Neural progenitor cell (in vitro differentiated cells): ENCODE results near the gene ANKRD22. TPM values are rescaled to one million over a fixed set of nuclear protein-coding genes. Genes with fewer than 3 reads are reported as not detected.

Experiments
- DNase-seq: peaks from one replicate; pipeline ENCODE4 v3.0.0-alpha.2; 2016; ENCODE audit warnings: low spot score
- H2AFZ ChIP-seq: fragments of 200-600 bp; sonication (generic); replicated peaks from 2 replicates; pipeline ENCODE4 v1.6.1; 2016; ENCODE audit warnings: antibody characterized with exemption
- H3F3A ChIP-seq: fragments of 200-600 bp; sonication (generic); 2 replicates; pipeline ENCODE4 v1.6.1; 2016; ENCODE audit warnings: antibody characterized with exemption, low read depth
- H3K27ac ChIP-seq: fragments of 200-600 bp; sonication (generic); 2 replicates; pipeline ENCODE4 v1.5.1; 2016; ENCODE audit warnings: mild to moderate bottlenecking
- H3K27me3 ChIP-seq: fragments of 200-600 bp; sonication (generic); 2 replicates; pipeline ENCODE4 v1.6.1; 2016; ENCODE audit warnings: mild to moderate bottlenecking, moderate library complexity
- H3K36me3 ChIP-seq: fragments of 200-600 bp; sonication (generic); 2 replicates; pipeline ENCODE4 v1.5.1; 2016
- H3K4me1 ChIP-seq: fragments of 200-600 bp; sonication (generic); 2 replicates; pipeline ENCODE4 v1.6.1; 2016; ENCODE audit warnings: mixed run types
- H3K4me2 ChIP-seq: fragments of 200-600 bp; sonication (generic); 2 replicates; pipeline ENCODE4 v1.6.1; 2016
- H3K4me3 ChIP-seq: fragments of 200-600 bp; sonication (generic); 2 replicates; pipeline ENCODE4 v1.5.1; 2016
- H3K79me2 ChIP-seq: fragments of 200-600 bp; sonication (generic); 2 replicates; pipeline ENCODE4 v1.6.1; 2016; ENCODE audit warnings: low read depth
- H3K9ac ChIP-seq: fragments of 200-600 bp; sonication (generic); 2 replicates; pipeline ENCODE4 v1.6.1; 2016
- H3K9me3 ChIP-seq: fragments of 200-600 bp; sonication (generic); 2 replicates; pipeline ENCODE4 v1.5.1; 2016; ENCODE audit warnings: low read depth
- H4K20me1 ChIP-seq: fragments of 200-600 bp; sonication (generic); 2 replicates; pipeline ENCODE4 v1.6.1; 2016; ENCODE audit warnings: low read depth
- H3K27ac Mint-ChIP-seq: 3 replicates; pipeline ENCODE4 v1.8.0; 2021; ENCODE audit warnings: mixed read lengths
- H3K27me3 Mint-ChIP-seq: 2 replicates; pipeline ENCODE4 v1.8.0; 2022; ENCODE audit warnings: low read depth, mild to moderate bottlenecking, inconsistent platforms, moderate library complexity, mixed read lengths; ENCODE audit not compliant: insufficient read depth
- H3K36me3 Mint-ChIP-seq: 3 replicates; pipeline ENCODE4 v1.8.0; 2021; ENCODE audit warnings: mixed read lengths
- H3K4me1 Mint-ChIP-seq: 3 replicates; pipeline ENCODE4 v1.8.0; 2021; ENCODE audit warnings: mixed read lengths
- H3K4me3 Mint-ChIP-seq: 3 replicates; pipeline ENCODE4 v1.8.0; 2021; ENCODE audit warnings: mild to moderate bottlenecking, moderate library complexity, mixed read lengths
- H3K9me3 Mint-ChIP-seq: 3 replicates; pipeline ENCODE4 v1.8.0; 2020; ENCODE audit warnings: mixed read lengths
- CTCF ChIP-seq: fragments of 200-600 bp; sonication (generic); IDR thresholded peaks from 2 replicates; pipeline ENCODE4 v1.5.1; 2017; ENCODE audit warnings: antibody characterized with exemption, mild to moderate bottlenecking
- EZH2 ChIP-seq: fragments of 200-600 bp; sonication (generic); IDR thresholded peaks from 2 replicates; pipeline ENCODE4 v1.6.1; 2017; ENCODE audit warnings: antibody characterized with exemption, mild to moderate bottlenecking, moderate library complexity
- EZH2phosphoT487 ChIP-seq: fragments of 200-600 bp; sonication (generic); IDR thresholded peaks from 2 replicates; pipeline ENCODE4 v1.6.1; 2017; ENCODE audit warnings: antibody characterized with exemption
- total RNA-seq: library from RNA; depleted of rRNA; stranded (reverse); fragments of >200 nt; gene quantifications from 2 replicates; pipeline ENCODE4 v1.2.3, GENCODE V29; 2015; ENCODE audit warnings: low replicate concordance

Gene ANKRD22
- total RNA-seq, 1 donor from 2014 or later, result not detected

GRCh38 chr10:88830643-88831268 is 20.9 kb downstream of the ANKRD22 start:
- Histone ChIP-seq H2AFZ (no peak overlapping the region), H3K9ac (no peak overlapping the region), H4K20me1 (no peaks in the 10 kb centered on the region), H3K79me2 (no peaks in the 10 kb centered on the region), H3K27me3 (peaks cover 4% of the 10 kb centered on the region), H3K27ac (no peak overlapping the region), H3K4me2 (no peak overlapping the region), H3K36me3 (no peaks in the 10 kb centered on the region), H3K4me1 (no peaks in the 10 kb centered on the region), H3K4me3 (no peak overlapping the region), H3K9me3 (no peaks in the 10 kb centered on the region), H3F3A (no peaks in the 10 kb centered on the region)
- Mint-ChIP-seq H3K9me3 (no peaks in the 10 kb centered on the region), H3K27ac (no peak overlapping the region), H3K4me3 (no peak overlapping the region), H3K36me3 (no peaks in the 10 kb centered on the region), H3K27me3 (no peaks in the 10 kb centered on the region), H3K4me1 (no peaks in the 10 kb centered on the region)
- DNase-seq, result no peak
- TF ChIP-seq EZH2, result no peak
- TF ChIP-seq EZH2phosphoT487, result no peak
- TF ChIP-seq CTCF, result no peak

DNA sequence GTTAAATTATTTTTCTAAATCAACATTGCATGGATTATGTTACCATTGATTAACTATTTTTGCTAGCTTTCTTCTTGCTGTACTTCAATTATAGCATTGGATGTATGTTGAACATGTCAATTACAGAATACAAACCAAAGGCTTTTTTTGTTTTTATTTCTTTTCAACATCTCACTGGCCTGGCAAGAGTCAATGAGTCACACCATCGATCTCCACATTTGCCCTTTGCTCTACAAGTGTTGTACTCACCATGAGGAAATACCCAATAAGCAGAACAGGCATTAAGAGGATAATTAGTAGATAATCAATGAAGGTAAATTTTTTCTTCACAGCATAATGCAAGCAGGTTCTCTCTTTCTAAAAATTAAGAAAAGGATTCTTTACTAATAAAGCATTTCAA is 23.3 kb downstream of the ANKRD22 start:
- Histone ChIP-seq H3K9ac (no peak overlapping the region), H3K4me3 (no peak overlapping the region), H3K27me3 (no peaks in the 10 kb centered on the region), H3K4me2 (no peak overlapping the region), H2AFZ (no peak overlapping the region), H3K36me3 (no peaks in the 10 kb centered on the region), H3F3A (no peaks in the 10 kb centered on the region), H3K79me2 (no peaks in the 10 kb centered on the region), H3K4me1 (no peaks in the 10 kb centered on the region), H3K27ac (no peak overlapping the region), H4K20me1 (no peaks in the 10 kb centered on the region), H3K9me3 (no peaks in the 10 kb centered on the region)
- Mint-ChIP-seq H3K4me1 (no peaks in the 10 kb centered on the region), H3K36me3 (no peaks in the 10 kb centered on the region), H3K4me3 (no peak overlapping the region), H3K27me3 (no peaks in the 10 kb centered on the region), H3K27ac (no peak overlapping the region), H3K9me3 (no peaks in the 10 kb centered on the region)
- TF ChIP-seq CTCF (no peak), EZH2 (no peak), EZH2phosphoT487 (no peak)
- DNase-seq, result no peak

DNA sequence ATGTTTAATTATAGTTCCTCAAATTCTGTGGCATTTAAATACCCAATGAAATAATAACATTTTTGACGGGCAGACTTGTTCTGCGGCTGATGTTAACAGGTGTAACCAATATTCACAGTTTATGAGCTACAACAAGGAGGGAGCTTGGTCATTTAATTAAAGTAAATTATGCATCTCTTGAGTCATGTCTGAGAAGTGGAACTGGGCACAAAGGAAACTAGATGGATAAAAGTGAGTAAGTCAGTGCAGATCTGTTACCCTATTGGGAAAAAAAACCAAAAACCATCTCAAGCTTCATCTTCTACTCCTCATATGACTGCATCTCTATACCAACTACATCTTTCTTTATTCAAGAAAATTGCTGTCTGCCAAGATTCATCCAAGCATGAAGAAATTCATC is 24.0 kb downstream of the ANKRD22 start:
- Histone ChIP-seq H4K20me1 (no peaks in the 10 kb centered on the region), H3K36me3 (no peaks in the 10 kb centered on the region), H3K79me2 (no peaks in the 10 kb centered on the region), H3F3A (no peaks in the 10 kb centered on the region), H3K9ac (no peak overlapping the region), H3K9me3 (no peaks in the 10 kb centered on the region), H3K27ac (no peak overlapping the region), H3K4me3 (no peak overlapping the region), H3K4me1 (no peaks in the 10 kb centered on the region), H3K27me3 (no peaks in the 10 kb centered on the region), H3K4me2 (no peak overlapping the region), H2AFZ (no peak overlapping the region)
- TF ChIP-seq EZH2 (no peak), EZH2phosphoT487 (no peak), CTCF (no peak)
- no peak overlapping the region for H3K27ac Mint-ChIP-seq
- no peak for DNase-seq
- H3K9me3 Mint-ChIP-seq, result no peaks in the 10 kb centered on the region
- no peaks in the 10 kb centered on the region for H3K36me3 Mint-ChIP-seq
- H3K4me1 Mint-ChIP-seq, result no peaks in the 10 kb centered on the region
- H3K27me3 Mint-ChIP-seq, result no peaks in the 10 kb centered on the region
- no peak overlapping the region for H3K4me3 Mint-ChIP-seq
